Psoas muscle (tissue), 8 donors: ENCODE measurements around the gene CSN2. TPM values are rescaled to one million over a fixed set of nuclear protein-coding genes. Genes with fewer than 3 reads are reported as not detected.

Experiments used
- ATAC-seq, 4 donors: fragments of 200-7000 bp; cut with Tn5 transposase; one replicate each; pipeline ENCODE4 v1.9.1; 2020; ENCODE audit warnings: moderate library complexity in 3 of 4, mild to moderate bottlenecking in 2 of 4
- DNase-seq, 2 donors: peaks; one replicate each; pipeline ENCODE4 v3.0.0-alpha.2; 2020
- H3K27ac ChIP-seq: fragments of 200-600 bp; one replicate; pipeline ENCODE4 v1.8.0; 2022
- H3K27me3 ChIP-seq, 3 donors: fragments of 200-600 bp in 1 of 3; one replicate each; pipeline versions ENCODE4 v1.6.1 to v1.8.0; 2013 to 2022; ENCODE audit warnings: low read length in 2 of 3, mild to moderate bottlenecking in 2 of 3, moderate library complexity in 1 of 3; ENCODE audit not compliant: insufficient read depth in 3 of 3
- H3K36me3 ChIP-seq, 2 donors: fragments of 200-600 bp in 1 of 2; one replicate each; pipeline versions ENCODE4 v1.6.1 to v1.8.0; 2013 to 2022; ENCODE audit warnings: low read depth in 1 of 2, mild to moderate bottlenecking in 1 of 2, moderate library complexity in 1 of 2; ENCODE audit not compliant: insufficient read depth in 1 of 2
- H3K4me1 ChIP-seq: fragments of 200-600 bp; one replicate; pipeline ENCODE4 v1.8.0; 2022
- H3K4me3 ChIP-seq: fragments of 200-600 bp; one replicate; pipeline ENCODE4 v1.8.0; 2022; ENCODE audit warnings: mild to moderate bottlenecking
- H3K9me3 ChIP-seq: fragments of 200-600 bp; one replicate; pipeline ENCODE4 v1.8.0; 2022
- WGBS, 3 donors: extraction: QIAGEN DNeasy Blood & Tissue Kit; methylation state at CpG; one replicate each; pipeline versions ENCODE4 v1.1.6 to v1.1.7; 2013; 5-methylcytosine and 5-hydroxymethylcytosine counted together
- intact Hi-C, 2 donors: fragments of 100-400 bp; cut with DNase I; formaldehyde crosslinking; loops; one replicate each; pipeline versions ENCODE4 v1.11.0 to v1.14.2; 2022
- polyA plus RNA-seq, 3 donors: library from polyadenylated mRNA; stranded (reverse); fragments of 200-250 nt; gene quantifications; one replicate each; pipeline ENCODE4 v1.2.3, GENCODE V29; 2013
- total RNA-seq, 4 donors: library from RNA; stranded (reverse); fragmentation: NEBNext Ultra II Directional in 2 of 4; extraction: Animal tissue kit (Norgen Biotek cat#: 25700) in 2 of 4; gene quantifications; one replicate each; pipeline versions ENCODE4 v1.2.1 to v1.2.4, GENCODE V29; 2021 to 2023
- TF ChIP-seq, protein P1 (sequence below): fragments of 200-600 bp; IDR thresholded peaks from one replicate; pipeline ENCODE4 v1.8.0; 2022; ENCODE audit warnings: antibody characterized with exemption
- donor health status: healthy with polysubstance abuse.
- donor health status: DM: no; HTN: no; CAD: no; lungs with moderate emphysema.
- donor health status: Bipolar disorder and iron deficiency.
- donor health status: healthy.
- donor health status: DM: yes; HTN: yes; CAD: no.
- donor health status: DM: no; HTN: no; CAD: no.
- donor health status: DM: no; HTN: no; CAD: no.
- donor health status: DM: yes; HTN: yes; CAD: no.

The CSN2 gene
- total and polyA plus RNA-seq, 7 donors, result not detected

DNA sequence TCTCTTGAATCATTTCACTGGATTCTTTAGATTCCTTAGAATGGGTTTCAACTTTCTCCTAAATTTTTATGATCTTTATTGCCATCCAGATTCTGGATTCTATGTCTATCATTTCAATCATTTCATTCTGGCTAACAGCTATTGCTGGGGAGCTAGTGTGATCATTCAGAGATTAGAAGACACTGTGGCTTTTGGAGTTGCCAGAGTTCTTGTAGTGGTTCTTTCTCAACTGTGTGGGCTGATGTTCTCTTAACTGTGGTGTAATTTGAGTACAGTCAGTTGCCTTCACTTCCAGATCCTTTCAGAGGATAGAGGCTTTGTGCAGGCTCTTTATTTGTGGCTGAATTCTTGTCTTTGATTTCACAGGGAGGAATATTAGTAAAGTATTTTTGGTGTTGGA, 12.1 kb upstream of the CSN2 start:
- intact Hi-C loops, result no loop called here
- Histone ChIP-seq H3K36me3 (no peaks in the 10 kb centered on the region), H3K27ac (no peak overlapping the region), H3K27me3 (no peaks in the 10 kb centered on the region), H3K4me3 (no peak overlapping the region), H3K4me1 (no peaks in the 10 kb centered on the region), H3K9me3 (no peaks in the 10 kb centered on the region)
- no peak for ATAC-seq
- DNase-seq, result no peak
- TF ChIP-seq, protein P1, sequence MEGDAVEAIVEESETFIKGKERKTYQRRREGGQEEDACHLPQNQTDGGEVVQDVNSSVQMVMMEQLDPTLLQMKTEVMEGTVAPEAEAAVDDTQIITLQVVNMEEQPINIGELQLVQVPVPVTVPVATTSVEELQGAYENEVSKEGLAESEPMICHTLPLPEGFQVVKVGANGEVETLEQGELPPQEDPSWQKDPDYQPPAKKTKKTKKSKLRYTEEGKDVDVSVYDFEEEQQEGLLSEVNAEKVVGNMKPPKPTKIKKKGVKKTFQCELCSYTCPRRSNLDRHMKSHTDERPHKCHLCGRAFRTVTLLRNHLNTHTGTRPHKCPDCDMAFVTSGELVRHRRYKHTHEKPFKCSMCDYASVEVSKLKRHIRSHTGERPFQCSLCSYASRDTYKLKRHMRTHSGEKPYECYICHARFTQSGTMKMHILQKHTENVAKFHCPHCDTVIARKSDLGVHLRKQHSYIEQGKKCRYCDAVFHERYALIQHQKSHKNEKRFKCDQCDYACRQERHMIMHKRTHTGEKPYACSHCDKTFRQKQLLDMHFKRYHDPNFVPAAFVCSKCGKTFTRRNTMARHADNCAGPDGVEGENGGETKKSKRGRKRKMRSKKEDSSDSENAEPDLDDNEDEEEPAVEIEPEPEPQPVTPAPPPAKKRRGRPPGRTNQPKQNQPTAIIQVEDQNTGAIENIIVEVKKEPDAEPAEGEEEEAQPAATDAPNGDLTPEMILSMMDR, result no peak

DNA sequence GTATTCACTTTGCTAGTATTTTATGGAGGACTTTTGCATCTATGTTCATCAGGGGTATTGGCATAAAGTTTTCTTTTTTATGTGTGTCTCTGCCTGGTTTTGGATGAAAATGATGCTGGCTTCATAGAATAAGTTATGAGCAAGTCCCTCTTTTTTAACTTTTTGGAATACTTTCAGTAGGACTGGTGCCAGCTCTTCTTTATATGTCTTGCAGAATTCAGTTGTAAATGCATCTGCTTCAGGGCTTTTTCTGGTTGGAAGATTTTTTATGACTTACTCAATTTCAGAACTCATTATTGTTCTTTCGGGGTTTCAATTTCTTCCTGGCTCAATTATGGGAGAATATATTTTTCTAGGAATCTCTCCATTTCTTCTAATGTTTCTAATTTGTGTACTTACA, 9.1 kb upstream of the CSN2 start:
- no peak for ATAC-seq
- intact Hi-C loops, result no loop called here
- H3K9me3 ChIP-seq, result no peaks in the 10 kb centered on the region
- no peak overlapping the region for H3K27ac ChIP-seq
- H3K36me3 ChIP-seq, result no peaks in the 10 kb centered on the region
- no peaks in the 10 kb centered on the region for H3K4me1 ChIP-seq
- TF ChIP-seq, protein P1, result no peak
- no peak for DNase-seq
- 76 to 91% (median 82%) methylated on average over 1 of the region's 1 CpG for WGBS, 3 donors
- H3K4me3 ChIP-seq, result no peak overlapping the region
- H3K27me3 ChIP-seq, result no peaks in the 10 kb centered on the region

DNA sequence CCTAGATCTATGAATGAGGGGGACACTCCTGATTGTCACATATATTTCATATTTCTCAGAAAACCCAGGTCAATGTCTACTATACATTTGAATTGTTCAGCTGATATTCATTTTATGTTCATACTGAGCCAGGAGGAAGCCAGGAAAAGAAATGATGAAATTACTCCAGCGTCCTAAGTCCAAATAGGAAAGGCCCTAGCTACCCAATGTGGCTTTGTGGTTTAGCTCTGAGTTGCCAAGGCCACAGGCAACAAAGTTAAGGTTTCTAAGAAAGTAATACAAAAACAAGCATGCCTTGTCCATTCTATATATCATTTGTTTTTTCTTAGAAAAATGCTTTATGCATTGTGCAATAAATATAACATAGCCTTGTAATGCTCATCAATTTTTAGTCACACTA, 4.5 kb upstream of the CSN2 start:
- TF ChIP-seq, protein P1, result no peak
- H3K4me3 ChIP-seq, result no peak overlapping the region
- ATAC-seq, result no peak

DNA sequence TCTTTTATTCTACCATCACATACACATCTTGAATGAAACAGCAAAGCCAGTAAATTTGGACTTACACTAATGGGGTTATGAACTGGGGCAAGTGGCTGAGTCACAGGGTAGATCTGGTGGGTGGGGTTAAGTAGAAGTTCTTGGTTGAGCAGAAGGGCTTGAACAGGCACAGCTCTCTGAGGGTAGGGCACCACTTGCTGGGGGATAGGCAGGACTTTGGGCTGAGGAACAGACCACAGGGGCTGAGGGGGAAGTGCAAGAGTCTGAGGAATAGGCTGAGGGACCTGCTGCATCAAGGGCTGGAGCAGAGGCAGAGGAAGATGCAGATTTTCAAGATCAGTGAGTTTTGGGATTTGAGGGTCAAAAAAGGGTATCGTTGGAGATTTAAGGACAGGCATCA, 8.3 kb downstream of the CSN2 start:
- WGBS, 3 donors, result 93 to 100% (median 96%) methylated on average over 1 of the region's 1 CpG
- no peak overlapping the region for H3K4me3 ChIP-seq

More for the DNA sequence above, 4.5 kb upstream of the CSN2 start:
- no peaks in the 10 kb centered on the region for H3K27me3 ChIP-seq
- H3K27ac ChIP-seq, result no peak overlapping the region
- 43 to 63% (median 54%) methylated on average over 1 of the region's 1 CpG for WGBS, 3 donors
- H3K36me3 ChIP-seq, result no peaks in the 10 kb centered on the region
- no peak for DNase-seq
- H3K9me3 ChIP-seq, result no peaks in the 10 kb centered on the region
- intact Hi-C loops, result no loop called here
- H3K4me1 ChIP-seq, result no peaks in the 10 kb centered on the region

DNA sequence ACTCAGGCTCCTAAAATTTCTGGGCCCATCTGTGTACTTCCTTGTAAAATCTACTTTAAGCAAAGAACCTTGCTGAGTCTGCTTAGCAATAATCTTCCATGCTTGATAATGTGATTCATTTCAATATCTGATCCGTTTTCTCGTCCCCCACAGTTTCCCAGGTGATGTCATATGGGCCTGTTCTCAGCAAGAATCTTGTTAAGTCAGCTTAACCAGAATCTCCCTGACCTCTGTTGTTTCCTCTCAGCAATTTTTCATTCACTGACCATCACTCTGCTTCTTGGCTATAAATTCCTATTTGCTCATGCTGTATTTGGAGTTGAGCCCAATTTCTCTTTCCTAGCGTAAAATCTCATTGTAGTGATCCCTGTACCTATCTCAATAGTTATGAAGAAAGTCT, 13.9 kb downstream of the CSN2 start:
- H3K4me3 ChIP-seq, result no peak overlapping the region
- intact Hi-C loops, result no loop called here
- H3K27me3 ChIP-seq, result no peaks in the 10 kb centered on the region
- H3K36me3 ChIP-seq, result no peaks in the 10 kb centered on the region
- TF ChIP-seq, protein P1, result no peak
- H3K27ac ChIP-seq, result no peak overlapping the region
- no peaks in the 10 kb centered on the region for H3K4me1 ChIP-seq
- DNase-seq, result no peak
- WGBS, 3 donors, result 58 to 71% (median 69%) methylated on average over 3 of the region's 3 CpGs
- ATAC-seq, result no peak
- H3K9me3 ChIP-seq, result no peaks in the 10 kb centered on the region

More for the DNA sequence above, 8.3 kb downstream of the CSN2 start:
- Histone ChIP-seq H3K27me3 (no peaks in the 10 kb centered on the region), H3K27ac (no peak overlapping the region), H3K4me1 (no peaks in the 10 kb centered on the region), H3K9me3 (peaks cover under 1% of the 10 kb centered on the region), H3K36me3 (no peaks in the 10 kb centered on the region)
- ATAC-seq, result no peak
- no peak for DNase-seq
- intact Hi-C loops, result no loop called here
- TF ChIP-seq, protein P1, result no peak
